H4 (cell line): ENCODE results near the gene GPATCH4. TPM values are rescaled to one million over a fixed set of nuclear protein-coding genes. Genes with fewer than 3 reads are reported as not detected.
"Not testable (repeated sequence)": the region's sequence is repeated elsewhere in the genome, so short reads cannot be mapped to it uniquely, and the experiment has no call there.

Experiments used
- DNase-seq: peaks from one replicate; pipeline ENCODE4 v3.0.0-alpha.2; 2015; ENCODE audit warnings: low spot score
- total RNA-seq: library from RNA; depleted of rRNA; stranded (reverse); fragments of >200 nt; shearing (Covaris generic); gene quantifications from 2 replicates; pipeline ENCODE4 v1.2.3, GENCODE V29; 2014

The GPATCH4 gene
- total RNA-seq, 1 experiment from 2014 or later = 31.8 TPM

GRCh38 chr1:156627313-156627880 is 26.1 kb upstream of the GPATCH4 start:
- peak; percentile 46 for DNase-seq

- DNase-seq = no peak
Observed at GRCh38 chr1:156626079-156626438, 24.8 kb upstream of the GPATCH4 start.

- no peak for DNase-seq
Observed at GRCh38 chr1:156625436-156626078, 24.3 kb upstream of the GPATCH4 start.

- no peak for DNase-seq
Observed at GRCh38 chr1:156624814-156625435, 23.6 kb upstream of the GPATCH4 start.

- no peak for DNase-seq
Observed at GRCh38 chr1:156623946-156624813, 22.9 kb upstream of the GPATCH4 start.

- no peak for DNase-seq
Observed at GRCh38 chr1:156622581-156623297, 21.5 kb upstream of the GPATCH4 start.

- no peak for DNase-seq
Observed at GRCh38 chr1:156619582-156619955, 18.3 kb upstream of the GPATCH4 start.

- no peak for DNase-seq
Observed at GRCh38 chr1:156618853-156619581, 17.7 kb upstream of the GPATCH4 start, which contains the start of gene HAPLN2. TSS of gene HAPLN2 (plus strand) at chr1:156619415. CDS start at chr1:156623491, 4,076 bp downstream.

- DNase-seq = peak; percentile 38
Observed at GRCh38 chr1:156616463-156616862, 15.2 kb upstream of the GPATCH4 start.

- no peak for DNase-seq
Observed at GRCh38 chr1:156615946-156616345, 14.7 kb upstream of the GPATCH4 start.

- DNase-seq = no peak
Observed at GRCh38 chr1:156612666-156613065, 11.4 kb upstream of the GPATCH4 start.

- DNase-seq = not testable (repeated sequence)
Observed at GRCh38 chr1:156610072-156610471, 8.8 kb upstream of the GPATCH4 start.

GRCh38 chr1:156608981-156609380 is 7.7 kb upstream of the GPATCH4 start:
- DNase-seq = no peak

GRCh38 chr1:156608036-156608674 is 6.9 kb upstream of the GPATCH4 start:
- DNase-seq = peak; percentile 74

- DNase-seq = not testable (repeated sequence)
Observed at GRCh38 chr1:156607344-156607743, 6.1 kb upstream of the GPATCH4 start.

- DNase-seq = no peak
Observed at GRCh38 chr1:156602557-156602993, 1.3 kb upstream of the GPATCH4 start.

GRCh38 chr1:156601892-156602291 is 613 bp upstream of the GPATCH4 start:
- DNase-seq = no peak

- no peak for DNase-seq
Observed at GRCh38 chr1:156600733-156601121, 552 bp downstream of the GPATCH4 start.

- no peak for DNase-seq
Observed at GRCh38 chr1:156599811-156600210, 1.5 kb downstream of the GPATCH4 start.

- DNase-seq = no peak
Observed at GRCh38 chr1:156598731-156599432, 2.4 kb downstream of the GPATCH4 start.
